GM18861 (cell line): ENCODE data around the gene PLA2G2A.

ENCODE experiments used
- ATAC-seq: cut with Tn5 transposase; IDR thresholded peaks from one replicate; pipeline ENCODE4 v1.9.1; 2021; ENCODE audit not compliant: unreplicated experiment

PLA2G2A gene

GRCh38 chr1:19974822-19975416 is 4.5 kb downstream of the PLA2G2A start:
- ATAC-seq = no peak

GRCh38 chr1:19973616-19974015 is 5.8 kb downstream of the PLA2G2A start:
- ATAC-seq = no peak

GRCh38 chr1:19971664-19972063 is 7.8 kb downstream of the PLA2G2A start:
- ATAC-seq = no peak

- no peak for ATAC-seq
These were observed 9.3 kb downstream of the PLA2G2A start for GRCh38 chr1:19969898-19970660.

GRCh38 chr1:19967808-19968207 is 11.6 kb downstream of the PLA2G2A start:
- no peak for ATAC-seq

GRCh38 chr1:19964542-19964941 is 14.9 kb downstream of the PLA2G2A start:
- no peak for ATAC-seq

GRCh38 chr1:19963636-19964035 is 15.8 kb downstream of the PLA2G2A start:
- ATAC-seq = no peak

- no peak for ATAC-seq
These were observed 18.8 kb downstream of the PLA2G2A start for GRCh38 chr1:19960591-19960990.

- ATAC-seq = no peak
These were observed 21.6 kb downstream of the PLA2G2A start for GRCh38 chr1:19957779-19958178.

GRCh38 chr1:19955534-19956170 is 23.8 kb downstream of the PLA2G2A start:
- no peak for ATAC-seq

- no peak for ATAC-seq
These were observed 25.4 kb downstream of the PLA2G2A start for GRCh38 chr1:19954059-19954458.

GRCh38 chr1:19949016-19949415 is 30.4 kb downstream of the PLA2G2A start:
- ATAC-seq = no peak

- no peak for ATAC-seq
These were observed 32.4 kb downstream of the PLA2G2A start for GRCh38 chr1:19946971-19947370.

- ATAC-seq = no peak
These were observed 33.1 kb downstream of the PLA2G2A start for GRCh38 chr1:19946331-19946751.

- no peak for ATAC-seq
These were observed 33.5 kb downstream of the PLA2G2A start for GRCh38 chr1:19945914-19946313.

GRCh38 chr1:19942657-19943056 is 36.8 kb downstream of the PLA2G2A start:
- no peak for ATAC-seq

GRCh38 chr1:19942088-19942487 is 37.3 kb downstream of the PLA2G2A start:
- no peak for ATAC-seq

- no peak for ATAC-seq
These were observed 38.2 kb downstream of the PLA2G2A start for GRCh38 chr1:19941206-19941568.

- no peak for ATAC-seq
These were observed 38.8 kb downstream of the PLA2G2A start for GRCh38 chr1:19940486-19941205.

GRCh38 chr1:19938472-19938871 is 40.9 kb downstream of the PLA2G2A start:
- ATAC-seq = no peak

GRCh38 chr1:19936061-19936750 is 43.2 kb downstream of the PLA2G2A start:
- ATAC-seq = no peak
